22Rv1 (cell line): Measurements from ENCODE around the gene EBF3.

Experiments
- ZFX ChIP-seq: fragments of 450-650 bp; IDR thresholded peaks from 2 replicates; pipeline ENCODE4 v1.6.1; 2017; ENCODE audit warnings: antibody characterized with exemption, borderline replicate concordance
- TF ChIP-seq, protein P1 (sequence below): fragments of 450-650 bp; IDR thresholded peaks from 2 replicates; pipeline ENCODE4 v1.5.1; 2017; ENCODE audit warnings: mild to moderate bottlenecking

- TF ChIP-seq, protein P1, sequence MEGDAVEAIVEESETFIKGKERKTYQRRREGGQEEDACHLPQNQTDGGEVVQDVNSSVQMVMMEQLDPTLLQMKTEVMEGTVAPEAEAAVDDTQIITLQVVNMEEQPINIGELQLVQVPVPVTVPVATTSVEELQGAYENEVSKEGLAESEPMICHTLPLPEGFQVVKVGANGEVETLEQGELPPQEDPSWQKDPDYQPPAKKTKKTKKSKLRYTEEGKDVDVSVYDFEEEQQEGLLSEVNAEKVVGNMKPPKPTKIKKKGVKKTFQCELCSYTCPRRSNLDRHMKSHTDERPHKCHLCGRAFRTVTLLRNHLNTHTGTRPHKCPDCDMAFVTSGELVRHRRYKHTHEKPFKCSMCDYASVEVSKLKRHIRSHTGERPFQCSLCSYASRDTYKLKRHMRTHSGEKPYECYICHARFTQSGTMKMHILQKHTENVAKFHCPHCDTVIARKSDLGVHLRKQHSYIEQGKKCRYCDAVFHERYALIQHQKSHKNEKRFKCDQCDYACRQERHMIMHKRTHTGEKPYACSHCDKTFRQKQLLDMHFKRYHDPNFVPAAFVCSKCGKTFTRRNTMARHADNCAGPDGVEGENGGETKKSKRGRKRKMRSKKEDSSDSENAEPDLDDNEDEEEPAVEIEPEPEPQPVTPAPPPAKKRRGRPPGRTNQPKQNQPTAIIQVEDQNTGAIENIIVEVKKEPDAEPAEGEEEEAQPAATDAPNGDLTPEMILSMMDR, result no peak
- no peak for TF ChIP-seq ZFX
Measured at GRCh38 chr10:129922598-129923123, 41.4 kb downstream of the EBF3 start.
